Measurements from ENCODE around the gene AHRR.
A peak's percentile ranks its signal among the peaks of the same experiment; 100 is the strongest.

AHRR gene

GRCh38 chr5:321726-322251, 275 bp downstream of the AHRR start:
- DNase-seq (ENCODE audit: low spot score), result no peak

- peak; percentile 60 for DNase-seq (ENCODE audit: low spot score)
Observed at GRCh38 chr5:322281-322941, 897 bp downstream of the AHRR start.

GRCh38 chr5:322942-323879, 1.7 kb downstream of the AHRR start:
- DNase-seq (ENCODE audit: low spot score), result peak; percentile 35

- no peak for DNase-seq (ENCODE audit: low spot score)
Observed at GRCh38 chr5:324736-325612, 3.5 kb downstream of the AHRR start.

- no peak for DNase-seq (ENCODE audit: low spot score)
Observed at GRCh38 chr5:326109-326508, 4.6 kb downstream of the AHRR start.

GRCh38 chr5:329121-329735, 7.7 kb downstream of the AHRR start:
- no peak for DNase-seq (ENCODE audit: low spot score)

- DNase-seq (ENCODE audit: low spot score), result no peak
Observed at GRCh38 chr5:329768-330167, 8.3 kb downstream of the AHRR start.

- no peak for DNase-seq (ENCODE audit: low spot score)
Observed at GRCh38 chr5:332843-333242, 11.3 kb downstream of the AHRR start.

- no peak for DNase-seq (ENCODE audit: low spot score)
Observed at GRCh38 chr5:333945-334344, 12.4 kb downstream of the AHRR start.

GRCh38 chr5:334903-335739, 13.6 kb downstream of the AHRR start:
- DNase-seq (ENCODE audit: low spot score), result no peak

- no peak for DNase-seq (ENCODE audit: low spot score)
Observed at GRCh38 chr5:335740-336038, 14.2 kb downstream of the AHRR start.

GRCh38 chr5:337563-338130, 16.1 kb downstream of the AHRR start:
- peak; percentile 86 for DNase-seq (ENCODE audit: low spot score)

GRCh38 chr5:342501-343460, 21.3 kb downstream of the AHRR start:
- DNase-seq (ENCODE audit: low spot score), result no peak

GRCh38 chr5:343461-344401, 22.2 kb downstream of the AHRR start:
- DNase-seq (ENCODE audit: low spot score), result no peak

- no peak for DNase-seq (ENCODE audit: low spot score)
Observed at GRCh38 chr5:344668-345067, 23.2 kb downstream of the AHRR start.

- DNase-seq (ENCODE audit: low spot score), result no peak
Observed at GRCh38 chr5:345404-346195, 24.1 kb downstream of the AHRR start.

GRCh38 chr5:346229-346935, 24.9 kb downstream of the AHRR start:
- no peak for DNase-seq (ENCODE audit: low spot score)

All from SW480 (cell line).